Adipose tissue (tissue), 3 donors: Measurements from ENCODE around the gene SETD7. TPM values are rescaled to one million over a fixed set of nuclear protein-coding genes. Genes with fewer than 3 reads are reported as not detected.
A peak's percentile ranks its signal among the peaks of the same experiment; 100 is the strongest.

Source experiments
- H3K27ac ChIP-seq: one replicate; pipeline ENCODE4 v1.5.1; 2013; ENCODE audit warnings: low read depth, low read length
- WGBS, 3 donors: extraction: QIAGEN DNeasy Blood & Tissue Kit; methylation state at CpG; one replicate each; pipeline ENCODE4 v1.1.7; 2013; 5-methylcytosine and 5-hydroxymethylcytosine counted together
- polyA plus RNA-seq, 3 donors: library from polyadenylated mRNA; stranded (reverse); fragments of 200-250 nt; gene quantifications; one replicate each; pipeline ENCODE4 v1.2.3, GENCODE V29; 2013
- donor health status: healthy with polysubstance abuse.
- donor health status: Bipolar disorder and iron deficiency.
- donor health status: healthy.

The SETD7 gene
- polyA plus RNA-seq, 3 donors = 7.7 to 63.1 (median 20.6) TPM

DNA sequence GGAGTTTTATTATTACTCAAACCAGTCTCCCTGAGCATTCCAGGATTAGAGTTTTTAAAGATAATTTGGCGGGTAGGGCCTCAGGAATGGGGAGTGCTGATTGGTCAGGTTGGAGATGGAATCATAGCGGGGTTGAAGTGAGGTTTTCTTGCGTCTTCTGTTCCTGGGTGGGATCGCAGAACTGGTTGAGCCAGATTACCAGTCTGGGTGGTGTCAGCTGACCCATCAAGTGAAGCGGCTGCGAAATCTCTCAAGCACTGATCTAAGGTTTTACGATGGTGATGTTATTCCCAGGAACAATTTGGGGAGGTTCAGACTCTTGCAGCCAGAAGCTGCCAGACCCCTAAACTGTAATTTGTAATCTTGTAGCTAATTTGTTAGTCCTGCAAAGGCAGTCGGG lies 25.1 kb upstream of the SETD7 start:
- WGBS, 3 donors = 89 to 94% (median 94%) methylated on average over 8 of the region's 8 CpGs
- H3K27ac ChIP-seq = no peak overlapping the region

DNA sequence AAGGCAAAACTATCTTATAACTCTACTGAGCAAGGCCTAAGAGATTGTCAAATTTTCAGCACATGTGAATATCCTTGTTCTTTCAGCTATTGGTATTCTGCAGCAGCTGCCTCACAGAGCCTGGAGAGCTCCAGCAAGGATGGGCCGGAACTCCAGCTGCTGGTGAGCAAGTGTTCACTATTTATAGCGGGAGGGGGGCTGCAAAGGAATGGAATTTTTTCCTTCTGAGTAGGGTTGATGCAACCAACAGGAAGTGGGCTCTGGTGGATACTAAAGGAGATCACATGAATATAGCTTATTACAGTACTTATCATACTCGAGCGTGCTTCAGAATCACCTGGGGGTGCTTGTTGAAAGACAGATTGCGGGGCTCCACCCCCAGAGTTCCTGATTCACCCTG lies 20.2 kb upstream of the SETD7 start:
- WGBS, 3 donors = 87 to 92% (median 92%) methylated on average over 5 of the region's 5 CpGs
- no peak overlapping the region for H3K27ac ChIP-seq

DNA sequence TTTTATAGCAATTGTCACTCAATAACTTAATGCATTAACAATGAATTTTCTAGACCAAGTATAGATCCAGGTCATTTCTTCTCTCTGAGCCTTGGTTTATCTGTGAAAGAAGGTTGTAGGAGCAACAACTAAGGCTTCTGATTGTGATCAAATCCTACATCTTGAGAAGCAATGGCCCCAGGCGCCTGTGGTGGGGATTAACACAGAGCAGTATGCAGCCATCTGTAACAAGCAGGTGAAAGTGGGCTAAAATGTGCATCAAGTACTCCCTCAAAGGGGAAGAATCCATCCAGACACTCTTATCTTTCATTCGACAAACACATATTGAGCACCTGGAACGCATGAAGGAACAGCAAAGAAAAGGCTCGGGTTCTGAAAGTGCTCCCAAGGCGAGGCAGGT lies 19.1 kb upstream of the SETD7 start:
- H3K27ac ChIP-seq = no peak overlapping the region
- WGBS, 3 donors = 78 to 96% (median 88%) methylated on average over 5 of the region's 5 CpGs

GRCh38 chr4:139574641-139575040 lies 18.6 kb upstream of the SETD7 start:
- 83 to 86% (median 85%) methylated on average over 3 of the region's 3 CpGs for WGBS, 3 donors

GRCh38 chr4:139568206-139568955 lies 12.4 kb upstream of the SETD7 start:
- 86 to 90% (median 90%) methylated on average over 10 of the region's 10 CpGs for WGBS, 3 donors
- no peak overlapping the region for H3K27ac ChIP-seq

More at GRCh38 chr4:139574641-139575040, 18.6 kb upstream of the SETD7 start:
- no peak overlapping the region for H3K27ac ChIP-seq

GRCh38 chr4:139567159-139567870 lies 11.3 kb upstream of the SETD7 start:
- no peak overlapping the region for H3K27ac ChIP-seq
- WGBS, 3 donors = 77 to 92% (median 89%) methylated on average over 7 of the region's 7 CpGs

- H3K27ac ChIP-seq = no peak overlapping the region
- 74 to 100% (median 96%) methylated on average over 1 of the region's 1 CpG for WGBS, 3 donors
These were observed 8.5 kb upstream of the SETD7 start for GRCh38 chr4:139564502-139564901.

GRCh38 chr4:139563515-139563914 lies 7.5 kb upstream of the SETD7 start:
- 89 to 90% (median 90%) methylated on average over 2 of the region's 2 CpGs for WGBS, 3 donors
- no peak overlapping the region for H3K27ac ChIP-seq

DNA sequence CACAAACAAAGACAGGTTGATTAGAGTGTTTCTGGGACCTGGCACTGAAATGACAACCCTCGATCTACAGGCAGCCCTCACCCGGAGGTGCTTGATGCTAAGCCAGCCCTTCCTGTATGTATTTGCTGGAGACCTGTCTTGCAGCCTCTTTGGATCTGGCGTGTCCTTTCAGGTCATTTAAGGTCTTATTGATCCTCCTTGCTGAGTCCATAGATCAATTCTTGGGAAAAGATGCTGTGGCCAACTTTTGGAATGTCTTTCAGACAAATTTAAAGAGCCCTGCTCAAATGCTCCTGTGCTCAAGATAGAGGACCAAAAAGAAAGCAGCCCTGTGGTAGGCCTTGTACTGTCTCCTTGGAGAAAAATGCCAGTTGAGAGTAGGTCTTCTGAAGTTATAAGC lies 6.8 kb upstream of the SETD7 start:
- no peak overlapping the region for H3K27ac ChIP-seq
- WGBS, 3 donors = 65 to 98% (median 96%) methylated on average over 3 of the region's 3 CpGs

DNA sequence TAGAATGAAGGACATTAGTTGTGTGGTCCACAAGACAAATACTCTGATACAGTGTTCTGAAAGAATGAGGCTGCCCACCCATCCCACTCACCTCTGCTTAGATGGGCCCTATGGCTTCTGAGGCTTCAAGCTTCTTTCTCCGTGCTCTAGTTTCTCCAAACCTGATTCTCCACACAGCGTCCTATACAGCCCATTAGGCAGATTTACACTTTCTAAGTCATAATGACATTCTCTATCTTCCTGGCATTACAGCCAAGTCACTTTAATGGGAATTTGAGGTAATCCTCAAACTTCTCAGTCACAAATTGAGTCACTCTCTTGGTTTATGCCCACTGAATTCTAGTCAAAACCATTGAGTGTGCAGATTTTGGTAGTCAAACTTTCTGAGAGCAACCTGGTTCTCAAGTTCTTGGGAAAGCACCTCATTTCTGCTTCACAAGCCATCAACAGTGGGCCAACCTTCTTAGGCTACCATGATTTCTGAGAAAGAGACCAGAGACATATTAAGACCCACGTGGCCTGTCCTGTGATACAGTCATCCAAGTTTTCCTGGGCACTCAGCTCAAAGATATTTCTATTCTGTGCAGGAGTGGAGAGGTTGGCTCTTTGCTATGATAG lies 6.2 kb upstream of the SETD7 start:
- WGBS, 3 donors = 97 to 98% (median 98%) methylated on average over 3 of the region's 3 CpGs
- no peak overlapping the region for H3K27ac ChIP-seq

DNA sequence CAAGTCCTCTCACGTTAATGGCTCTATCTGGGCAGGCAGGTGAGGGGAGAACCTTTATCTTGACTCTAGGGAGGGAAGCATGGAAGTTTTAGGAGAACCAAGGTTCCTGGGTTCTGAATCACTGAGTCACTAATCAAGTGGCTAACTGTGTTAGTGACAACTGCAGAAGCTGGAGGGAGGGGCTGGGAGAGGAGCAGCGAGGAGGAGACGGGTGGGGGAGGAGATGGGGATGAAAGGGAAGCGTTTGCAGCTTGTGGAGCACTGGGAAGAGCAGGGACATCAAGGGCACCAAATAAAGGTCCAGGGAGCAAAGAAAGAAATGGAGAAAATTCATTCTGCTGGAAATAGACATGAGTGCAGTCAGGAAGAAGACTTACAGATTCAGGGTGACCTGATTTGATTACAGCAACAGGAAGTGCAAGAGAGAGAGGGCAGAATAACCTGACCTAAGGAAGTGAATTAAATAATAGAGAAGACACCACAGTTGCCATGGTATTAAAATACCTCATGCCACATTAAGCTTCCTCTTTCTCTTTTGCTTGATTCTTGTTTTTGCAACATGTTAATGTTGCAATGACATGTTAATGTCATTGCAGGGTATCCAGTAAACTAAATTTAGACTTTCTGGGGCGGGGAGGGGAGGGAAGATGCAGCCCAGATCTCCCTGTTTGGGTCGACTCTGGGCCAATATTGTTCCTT lies 4.5 kb upstream of the SETD7 start:
- 39 to 58% (median 45%) methylated on average over 6 of the region's 6 CpGs for WGBS, 3 donors
- H3K27ac ChIP-seq = no peak overlapping the region

DNA sequence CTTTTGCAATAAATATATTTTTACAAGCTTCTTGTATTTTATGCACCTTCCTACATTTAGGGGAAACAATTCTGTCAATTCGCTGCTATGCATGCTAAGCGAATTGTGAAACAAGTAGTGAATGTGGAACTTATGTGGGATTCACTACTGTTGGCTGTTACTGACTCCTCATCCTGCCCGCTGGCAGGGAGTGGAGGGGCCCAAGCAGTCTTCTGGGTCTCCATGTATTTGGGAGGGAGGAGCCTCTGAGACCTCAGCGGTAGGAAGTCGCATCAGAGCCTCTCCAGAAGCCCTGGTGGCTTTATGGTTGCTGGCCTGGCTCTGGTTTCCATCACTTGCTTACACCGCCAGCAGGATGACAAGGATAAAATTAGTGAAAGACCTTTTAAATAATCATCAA lies 3.7 kb upstream of the SETD7 start:
- H3K27ac ChIP-seq = no peak overlapping the region
- WGBS, 3 donors = 61 to 74% (median 65%) methylated on average over 6 of the region's 6 CpGs

GRCh38 chr4:139559089-139559479 lies 3.1 kb upstream of the SETD7 start:
- WGBS, 3 donors = 21 to 50% (median 49%) methylated on average over 5 of the region's 5 CpGs
- no peak overlapping the region for H3K27ac ChIP-seq

- H3K27ac ChIP-seq = no peak overlapping the region
- WGBS, 3 donors = 54 to 83% (median 77%) methylated on average over 12 of the region's 12 CpGs
These were observed 2.4 kb upstream of the SETD7 start for GRCh38 chr4:139558235-139559088.

GRCh38 chr4:139557556-139558110 lies 1.6 kb upstream of the SETD7 start:
- H3K27ac ChIP-seq = no peak overlapping the region
- WGBS, 3 donors = 13 to 32% (median 29%) methylated on average over 3 of the region's 3 CpGs

- peak overlapping the region; percentile 6 for H3K27ac ChIP-seq
- 0 to 1% (median 0%) methylated on average over 58 of the region's 58 CpGs for WGBS, 3 donors
These were observed 921 bp upstream of the SETD7 start for GRCh38 chr4:139556724-139557555.

- 0% methylated on average over 30 to 49 of the region's 49 CpGs for WGBS, 3 donors
- H3K27ac ChIP-seq = peak overlapping the region; percentile 87
These were observed 331 bp downstream of the SETD7 start for GRCh38 chr4:139555705-139556070.
